Peyer's patch (tissue), 4 donors: Measurements from ENCODE around the gene BICDL2.

Source experiments
- POLR2A ChIP-seq, 2 donors: fragments of 450-650 bp; IDR thresholded peaks; one replicate each; pipeline ENCODE4 v1.5.1; 2017; ENCODE audit warnings: antibody characterized with exemption in 2 of 2, mild to moderate bottlenecking in 2 of 2, moderate library complexity in 2 of 2
- TF ChIP-seq, protein P1 (sequence below), 6 experiments: fragments of 450-650 bp in 4 of 6; fragments of 200-600 bp in 2 of 6; sonication (generic) in 1 of 6; IDR thresholded peaks; one replicate each; pipeline ENCODE4 v1.5.1; 2017 to 2019; ENCODE audit warnings: antibody characterized with exemption in 6 of 6, mild to moderate bottlenecking in 3 of 6, moderate library complexity in 1 of 6

- TF ChIP-seq, protein P1, sequence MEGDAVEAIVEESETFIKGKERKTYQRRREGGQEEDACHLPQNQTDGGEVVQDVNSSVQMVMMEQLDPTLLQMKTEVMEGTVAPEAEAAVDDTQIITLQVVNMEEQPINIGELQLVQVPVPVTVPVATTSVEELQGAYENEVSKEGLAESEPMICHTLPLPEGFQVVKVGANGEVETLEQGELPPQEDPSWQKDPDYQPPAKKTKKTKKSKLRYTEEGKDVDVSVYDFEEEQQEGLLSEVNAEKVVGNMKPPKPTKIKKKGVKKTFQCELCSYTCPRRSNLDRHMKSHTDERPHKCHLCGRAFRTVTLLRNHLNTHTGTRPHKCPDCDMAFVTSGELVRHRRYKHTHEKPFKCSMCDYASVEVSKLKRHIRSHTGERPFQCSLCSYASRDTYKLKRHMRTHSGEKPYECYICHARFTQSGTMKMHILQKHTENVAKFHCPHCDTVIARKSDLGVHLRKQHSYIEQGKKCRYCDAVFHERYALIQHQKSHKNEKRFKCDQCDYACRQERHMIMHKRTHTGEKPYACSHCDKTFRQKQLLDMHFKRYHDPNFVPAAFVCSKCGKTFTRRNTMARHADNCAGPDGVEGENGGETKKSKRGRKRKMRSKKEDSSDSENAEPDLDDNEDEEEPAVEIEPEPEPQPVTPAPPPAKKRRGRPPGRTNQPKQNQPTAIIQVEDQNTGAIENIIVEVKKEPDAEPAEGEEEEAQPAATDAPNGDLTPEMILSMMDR (IDR thresholded peaks at IDR 0.05), result no peak
- no peak for TF ChIP-seq POLR2A (IDR thresholded peaks at IDR 0.05)
These were observed 7.1 kb downstream of the BICDL2 start for GRCh38 chr16:3029491-3030221.
